Measurements from ENCODE around the gene USP48.
"Not testable (repeated sequence)": the region's sequence is repeated elsewhere in the genome, so short reads cannot be mapped to it uniquely, and the experiment has no call there.

Gene USP48, protein sequence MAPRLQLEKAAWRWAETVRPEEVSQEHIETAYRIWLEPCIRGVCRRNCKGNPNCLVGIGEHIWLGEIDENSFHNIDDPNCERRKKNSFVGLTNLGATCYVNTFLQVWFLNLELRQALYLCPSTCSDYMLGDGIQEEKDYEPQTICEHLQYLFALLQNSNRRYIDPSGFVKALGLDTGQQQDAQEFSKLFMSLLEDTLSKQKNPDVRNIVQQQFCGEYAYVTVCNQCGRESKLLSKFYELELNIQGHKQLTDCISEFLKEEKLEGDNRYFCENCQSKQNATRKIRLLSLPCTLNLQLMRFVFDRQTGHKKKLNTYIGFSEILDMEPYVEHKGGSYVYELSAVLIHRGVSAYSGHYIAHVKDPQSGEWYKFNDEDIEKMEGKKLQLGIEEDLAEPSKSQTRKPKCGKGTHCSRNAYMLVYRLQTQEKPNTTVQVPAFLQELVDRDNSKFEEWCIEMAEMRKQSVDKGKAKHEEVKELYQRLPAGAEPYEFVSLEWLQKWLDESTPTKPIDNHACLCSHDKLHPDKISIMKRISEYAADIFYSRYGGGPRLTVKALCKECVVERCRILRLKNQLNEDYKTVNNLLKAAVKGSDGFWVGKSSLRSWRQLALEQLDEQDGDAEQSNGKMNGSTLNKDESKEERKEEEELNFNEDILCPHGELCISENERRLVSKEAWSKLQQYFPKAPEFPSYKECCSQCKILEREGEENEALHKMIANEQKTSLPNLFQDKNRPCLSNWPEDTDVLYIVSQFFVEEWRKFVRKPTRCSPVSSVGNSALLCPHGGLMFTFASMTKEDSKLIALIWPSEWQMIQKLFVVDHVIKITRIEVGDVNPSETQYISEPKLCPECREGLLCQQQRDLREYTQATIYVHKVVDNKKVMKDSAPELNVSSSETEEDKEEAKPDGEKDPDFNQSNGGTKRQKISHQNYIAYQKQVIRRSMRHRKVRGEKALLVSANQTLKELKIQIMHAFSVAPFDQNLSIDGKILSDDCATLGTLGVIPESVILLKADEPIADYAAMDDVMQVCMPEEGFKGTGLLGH

DNA sequence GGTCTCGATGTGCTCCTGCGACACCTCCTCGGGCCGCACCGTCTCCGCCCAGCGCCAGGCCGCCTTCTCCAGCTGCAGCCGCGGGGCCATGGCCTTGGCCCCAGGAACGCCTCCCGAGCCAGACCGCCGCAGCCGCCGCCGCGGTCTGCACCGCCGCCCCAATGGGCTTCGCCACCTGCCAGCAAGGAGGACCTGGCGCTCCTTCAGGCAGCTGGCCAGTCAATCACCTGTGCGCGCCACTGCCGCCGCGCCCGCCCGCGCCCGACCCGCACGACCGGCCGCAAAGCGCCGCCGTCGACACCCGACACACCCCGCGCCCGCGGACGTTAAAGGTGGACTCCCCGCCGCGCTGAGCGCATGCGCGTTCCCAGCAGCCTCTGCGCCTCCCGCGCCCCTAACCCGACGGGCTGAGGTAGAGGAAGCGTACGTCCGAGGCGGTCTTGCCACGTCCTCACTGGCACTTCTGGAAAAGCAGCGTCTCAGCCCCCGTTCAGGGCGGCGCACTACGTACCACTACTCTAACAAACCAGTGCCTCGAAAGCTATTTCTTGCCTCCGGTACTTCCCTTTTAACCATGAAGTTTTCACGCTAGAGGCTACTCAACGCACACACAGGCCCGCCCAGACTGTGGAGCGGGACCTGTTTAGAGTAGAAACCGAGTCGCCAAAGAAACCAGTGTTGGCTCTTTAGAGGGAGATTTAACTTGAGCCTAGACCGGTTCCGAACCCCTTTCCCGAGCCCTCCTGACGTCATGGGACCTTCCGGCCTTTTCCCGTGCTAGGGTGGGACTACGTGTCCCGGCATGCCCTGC lies at the start of gene USP48:
Gene USP48 (minus strand): TSS at position 282 of the 811 bp plus-strand sequence. CDS start 192 bp downstream, at position 90.
- peak; percentile 86 for DNase-seq (ENCODE audit: low spot score)

DNA sequence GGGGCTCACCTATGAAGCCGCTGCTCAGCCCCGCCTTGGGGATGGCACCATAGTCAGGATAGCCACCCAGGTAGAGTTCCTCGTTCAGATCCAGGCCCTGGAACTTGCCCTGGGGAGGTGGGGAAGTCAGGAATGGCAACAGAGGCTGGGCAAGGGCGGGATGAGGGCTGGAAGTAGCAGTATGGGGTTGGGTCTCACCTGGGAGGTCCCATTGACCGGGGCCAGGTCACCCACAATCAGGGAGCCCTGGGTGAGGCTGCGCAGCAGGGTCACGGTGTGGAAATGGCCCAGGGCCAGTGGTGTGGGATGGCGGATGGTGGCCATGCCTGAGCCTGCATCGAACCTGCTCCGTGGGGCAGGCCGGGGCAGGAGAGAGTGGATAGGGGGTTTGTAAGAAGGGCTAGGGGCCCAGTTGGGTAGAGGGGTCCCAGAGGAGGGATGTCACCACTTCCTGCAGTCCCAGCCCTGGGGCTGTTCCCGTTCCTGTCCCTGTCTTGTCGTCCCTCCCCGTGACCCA lies 48.6 kb upstream of the USP48 start:
- DNase-seq (ENCODE audit: low spot score): no peak

DNA sequence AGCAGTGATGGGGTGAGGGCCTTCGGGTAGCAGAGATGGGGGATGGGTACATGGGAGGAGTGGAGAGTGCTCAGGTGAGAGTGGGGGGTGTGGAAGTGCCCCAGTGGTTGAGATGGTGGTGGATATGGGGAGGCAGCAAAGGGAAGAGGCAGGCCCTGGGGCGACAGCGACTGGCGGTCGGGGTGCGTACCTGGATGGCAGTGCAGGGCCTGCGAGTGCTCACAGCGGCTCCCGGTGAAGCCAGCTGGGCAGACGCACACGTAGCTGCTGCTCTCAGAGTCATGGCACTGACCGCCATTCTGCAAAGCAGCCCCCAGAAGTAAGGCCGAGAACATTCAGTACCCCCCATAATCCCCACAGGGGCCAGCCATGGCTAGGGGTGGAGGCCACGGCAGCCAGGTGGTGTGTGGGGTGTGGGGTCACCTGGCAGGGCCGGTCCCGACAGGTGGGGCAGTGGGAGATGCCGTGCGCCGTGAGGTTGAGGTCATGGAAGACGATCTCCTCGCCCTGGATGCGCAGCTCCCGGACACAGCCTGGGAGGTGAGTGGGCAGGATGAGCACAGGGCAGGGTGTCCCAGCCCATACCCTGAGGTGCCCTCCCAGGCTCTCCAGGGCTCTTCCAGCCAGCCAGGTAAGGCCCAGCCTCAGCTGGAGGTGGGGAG lies 48.0 kb upstream of the USP48 start:
- DNase-seq (ENCODE audit: low spot score): no peak

DNA sequence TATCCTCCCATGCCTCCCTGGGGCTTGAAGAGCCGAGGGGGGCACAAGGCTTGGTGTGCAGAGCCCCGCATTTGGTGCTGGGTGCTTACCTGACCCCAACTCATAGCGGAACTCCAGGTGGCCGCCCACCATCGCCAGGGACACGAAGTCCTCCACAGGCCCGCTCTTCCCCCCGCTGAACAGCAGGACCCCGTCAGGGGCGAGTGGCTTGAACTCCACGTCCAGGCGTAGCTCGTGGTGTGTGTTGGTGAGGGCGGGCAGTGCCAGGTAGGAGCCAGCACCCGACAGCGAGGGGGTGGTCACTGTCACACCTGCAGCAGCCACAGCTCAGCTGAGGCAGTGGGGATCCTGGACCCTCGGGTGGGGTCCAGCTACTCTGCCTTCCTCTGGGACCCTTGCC lies 46.3 kb upstream of the USP48 start:
- DNase-seq (ENCODE audit: low spot score): no peak

DNA sequence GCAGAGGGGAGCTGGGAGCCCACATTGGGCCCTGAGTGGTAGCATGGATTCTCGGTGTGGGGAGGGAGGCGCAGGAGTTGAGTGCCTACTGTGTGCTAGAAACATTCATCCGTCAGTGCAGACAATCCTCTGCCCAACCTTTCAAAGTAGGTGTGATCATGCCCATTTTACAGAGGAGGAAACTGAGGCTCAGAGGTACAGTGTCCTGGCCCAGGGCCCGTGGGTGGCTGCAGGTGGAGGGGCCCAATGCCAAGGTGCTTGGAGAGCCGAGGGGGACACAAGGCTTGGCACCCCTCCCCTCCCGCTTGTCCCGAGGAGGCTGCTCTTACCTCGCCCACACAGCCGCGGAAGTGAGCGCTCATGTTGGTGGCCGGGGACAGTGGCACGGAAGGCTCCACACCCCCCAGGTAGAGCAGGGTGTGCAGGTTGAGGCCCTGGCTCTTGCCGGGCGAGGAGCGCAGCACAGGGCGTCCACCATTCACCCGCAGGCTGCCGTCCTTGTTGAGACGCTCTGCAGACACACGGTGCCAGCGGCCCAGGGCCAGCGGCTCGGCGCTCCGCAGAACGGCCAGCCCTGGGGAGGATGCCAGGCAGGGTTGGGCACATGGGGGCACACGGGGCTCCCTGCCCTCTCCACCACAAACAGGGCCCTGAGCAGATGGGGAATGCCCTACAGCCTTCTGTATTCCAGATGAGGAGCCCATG lies 45.7 kb upstream of the USP48 start:
- DNase-seq (ENCODE audit: low spot score): no peak

DNA sequence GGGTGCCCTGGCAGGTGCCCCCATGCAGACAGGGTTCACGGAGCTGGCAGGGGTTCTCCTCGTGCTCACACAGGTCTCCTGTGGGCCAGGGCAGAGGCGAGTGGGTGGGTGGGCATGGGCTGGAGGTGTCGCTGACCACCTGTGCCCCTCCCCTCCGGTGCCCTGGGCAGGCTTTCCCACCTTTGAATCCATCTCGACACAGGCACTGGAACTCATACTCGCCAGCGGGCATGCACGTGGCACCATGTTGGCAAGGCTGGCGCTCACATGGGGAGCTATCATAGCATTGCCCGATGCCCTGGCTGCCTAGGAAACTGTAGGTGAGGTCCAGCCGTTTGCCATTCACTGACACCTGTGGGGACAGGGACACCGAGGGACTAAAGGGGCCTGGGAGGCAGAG lies 45.1 kb upstream of the USP48 start:
- no peak for DNase-seq (ENCODE audit: low spot score)

DNA sequence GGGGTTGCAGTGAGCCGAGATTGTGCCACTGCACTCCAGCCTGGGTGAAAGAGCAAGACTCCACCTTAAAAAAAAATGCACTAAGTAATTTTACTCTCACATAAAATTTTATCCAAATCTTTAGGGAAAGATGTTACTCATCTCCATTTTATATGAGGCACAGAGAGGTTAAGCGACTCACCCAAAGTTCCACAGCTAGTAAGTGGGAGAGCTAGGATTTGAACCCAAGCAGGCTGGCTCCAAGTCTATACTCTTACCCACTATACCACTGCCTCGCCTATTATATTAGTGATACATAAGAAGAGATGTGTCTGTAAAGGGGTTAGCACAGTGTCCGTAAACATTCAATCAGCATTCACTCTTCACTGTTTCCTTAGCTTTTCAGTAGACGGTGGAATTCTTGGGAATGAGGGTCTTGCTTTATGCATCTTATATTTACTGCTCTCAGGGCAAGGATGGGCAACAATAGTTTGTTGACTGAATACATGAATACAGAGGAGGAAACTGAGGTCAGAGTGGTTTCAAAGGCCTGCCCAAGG lies 44.3 kb upstream of the USP48 start:
- no peak for DNase-seq (ENCODE audit: low spot score)

DNA sequence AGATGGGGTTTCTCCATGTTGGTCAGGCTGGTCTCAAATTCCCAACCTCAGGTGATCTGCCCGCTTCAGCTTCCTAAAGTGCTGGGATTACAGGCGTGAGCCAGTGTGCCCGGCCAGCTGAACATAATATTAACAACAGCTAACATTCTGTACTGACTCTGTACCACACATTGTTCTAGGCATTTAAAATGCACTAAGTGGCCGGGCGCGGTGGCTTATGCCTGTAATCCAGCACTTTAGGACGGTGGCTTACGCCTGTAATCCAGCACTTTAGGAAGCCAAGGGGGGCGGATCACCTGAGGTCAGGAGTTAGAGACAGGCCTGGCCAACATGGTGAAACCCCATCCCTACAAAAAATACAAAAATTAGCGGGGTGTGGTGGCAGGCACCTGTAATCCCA lies 43.7 kb upstream of the USP48 start:
- not testable (repeated sequence) for DNase-seq (ENCODE audit: low spot score)

DNA sequence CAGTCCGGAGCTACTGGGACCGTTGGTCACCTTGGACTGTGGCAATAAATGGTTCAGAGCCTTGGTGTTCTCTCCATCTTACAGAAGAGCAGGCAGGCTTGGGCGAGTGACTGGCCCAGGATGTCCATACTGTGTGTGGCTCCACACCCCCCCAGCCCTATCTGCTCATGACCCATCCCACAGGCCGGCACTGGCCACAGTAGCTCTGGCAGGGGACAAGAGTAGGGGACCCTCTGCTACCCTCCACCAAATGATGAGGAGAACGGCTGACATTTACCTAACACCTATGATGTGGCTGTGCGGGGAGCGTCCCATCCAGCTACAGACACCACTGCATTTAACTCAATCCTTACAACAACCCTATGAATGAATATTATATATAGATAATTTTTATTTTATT lies 42.4 kb upstream of the USP48 start:
- DNase-seq (ENCODE audit: low spot score): no peak

DNA sequence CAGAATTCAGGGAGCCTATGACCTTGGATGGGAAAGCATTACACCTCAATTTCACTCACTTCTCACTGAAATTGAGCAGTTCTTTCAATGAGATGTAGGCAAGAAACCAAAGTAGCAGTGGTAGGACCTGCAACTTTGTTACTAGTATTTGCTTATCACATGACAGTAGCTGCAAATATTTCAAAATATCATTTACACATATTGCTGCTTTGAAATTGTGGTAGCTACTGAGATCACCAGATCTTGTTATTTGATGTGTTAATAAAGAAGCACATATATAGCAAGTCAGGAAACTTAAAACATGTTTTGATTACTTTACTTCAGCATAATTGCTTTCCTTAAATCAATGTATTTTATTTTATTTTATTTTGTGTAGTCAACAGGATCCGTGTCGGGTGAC lies 42.0 kb upstream of the USP48 start:
- no peak for DNase-seq (ENCODE audit: low spot score)

DNA sequence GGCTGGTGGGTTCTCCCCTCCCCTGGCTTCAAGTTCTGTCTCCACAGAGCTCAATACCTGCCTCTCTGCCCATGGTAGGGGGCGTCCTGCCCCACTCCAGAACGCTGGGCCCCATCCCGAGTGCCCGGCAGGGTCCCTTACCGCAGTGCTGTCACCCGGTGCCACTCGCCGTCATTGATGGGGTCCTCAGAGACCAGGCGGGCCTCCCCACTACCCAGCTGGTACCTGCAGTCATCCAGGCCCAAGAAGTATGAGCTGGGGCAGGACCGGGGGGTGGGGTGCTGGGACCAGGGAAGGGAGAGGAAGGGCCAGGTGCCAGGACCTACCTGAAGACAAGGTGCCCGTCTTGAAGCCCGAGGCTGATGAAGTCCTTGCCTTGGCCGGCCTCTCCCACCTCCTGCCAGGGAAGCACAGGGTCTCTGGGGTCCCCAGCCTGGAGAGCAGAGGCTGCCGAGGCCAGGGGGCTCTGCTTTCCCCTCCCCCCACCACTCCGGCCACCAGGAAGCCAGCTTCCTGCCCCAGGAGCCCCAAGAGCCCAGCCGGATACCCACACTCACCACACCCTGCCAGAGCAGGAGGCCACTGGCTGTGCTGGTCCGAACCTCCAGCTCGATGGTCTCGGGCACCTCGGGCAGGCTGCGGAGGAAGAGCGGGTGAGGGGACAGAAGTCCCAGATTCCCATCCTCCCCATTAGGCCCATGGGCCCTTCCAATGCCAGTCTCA lies 41.2 kb upstream of the USP48 start:
- DNase-seq (ENCODE audit: low spot score): no peak

DNA sequence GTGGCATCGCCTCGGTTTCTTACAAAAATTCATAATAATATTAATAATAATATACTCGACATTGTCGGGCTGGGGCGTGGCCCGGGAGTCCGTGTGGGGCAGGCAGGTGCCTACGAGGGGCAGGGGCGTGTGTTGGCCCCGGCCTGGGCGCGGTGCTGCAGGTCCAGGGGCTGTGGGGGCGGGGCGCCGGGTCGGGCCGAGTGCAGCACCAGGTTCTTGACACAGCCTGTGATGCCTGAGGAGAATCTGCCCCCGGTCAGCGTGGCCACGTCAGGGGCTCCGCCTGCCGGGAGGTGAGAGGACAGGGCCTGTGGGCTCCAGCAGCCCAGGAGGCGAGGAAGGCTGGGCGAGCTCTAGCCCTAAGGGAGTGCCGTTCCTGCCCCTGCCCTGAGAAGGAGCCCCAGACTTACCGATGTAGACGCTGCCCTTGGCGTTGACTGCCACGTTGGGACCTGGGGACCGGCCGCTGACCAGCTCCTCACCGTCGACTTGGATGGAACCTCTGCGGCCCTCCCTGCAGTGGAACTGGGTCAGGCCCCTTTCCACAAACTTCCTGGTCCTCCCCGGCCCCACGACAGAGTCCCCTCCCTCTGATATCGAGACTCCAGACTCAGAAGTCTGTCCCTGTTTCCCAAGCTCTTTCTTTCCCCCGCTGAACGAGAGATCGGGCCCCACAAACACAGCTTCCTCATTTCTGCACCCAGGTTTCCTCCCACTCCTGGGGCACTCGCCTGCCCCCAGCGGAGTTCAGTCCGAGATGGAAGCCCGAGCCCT lies 40.4 kb upstream of the USP48 start:
- no peak for DNase-seq (ENCODE audit: low spot score)

DNA sequence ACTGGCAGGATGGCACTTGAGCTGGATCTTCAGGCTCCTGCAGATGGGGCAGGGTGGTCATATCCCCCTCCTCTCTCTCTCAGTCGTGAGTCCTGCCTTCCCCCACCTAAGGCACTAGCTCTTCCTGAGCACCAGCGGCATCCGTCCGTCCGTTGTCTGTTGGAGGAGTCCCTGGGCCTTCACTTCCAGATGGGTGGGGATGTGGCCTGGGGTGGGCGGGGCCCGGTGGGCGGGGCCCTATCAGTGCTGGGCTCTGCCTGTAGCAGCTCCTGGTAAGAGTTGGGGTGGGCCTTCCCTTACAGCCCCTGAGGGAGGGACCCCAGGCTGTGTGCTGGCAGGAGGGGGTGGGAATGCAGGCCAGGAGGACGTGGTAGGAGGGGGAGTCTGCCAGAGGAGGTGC lies 39.4 kb upstream of the USP48 start:
- no peak for DNase-seq (ENCODE audit: low spot score)

DNA sequence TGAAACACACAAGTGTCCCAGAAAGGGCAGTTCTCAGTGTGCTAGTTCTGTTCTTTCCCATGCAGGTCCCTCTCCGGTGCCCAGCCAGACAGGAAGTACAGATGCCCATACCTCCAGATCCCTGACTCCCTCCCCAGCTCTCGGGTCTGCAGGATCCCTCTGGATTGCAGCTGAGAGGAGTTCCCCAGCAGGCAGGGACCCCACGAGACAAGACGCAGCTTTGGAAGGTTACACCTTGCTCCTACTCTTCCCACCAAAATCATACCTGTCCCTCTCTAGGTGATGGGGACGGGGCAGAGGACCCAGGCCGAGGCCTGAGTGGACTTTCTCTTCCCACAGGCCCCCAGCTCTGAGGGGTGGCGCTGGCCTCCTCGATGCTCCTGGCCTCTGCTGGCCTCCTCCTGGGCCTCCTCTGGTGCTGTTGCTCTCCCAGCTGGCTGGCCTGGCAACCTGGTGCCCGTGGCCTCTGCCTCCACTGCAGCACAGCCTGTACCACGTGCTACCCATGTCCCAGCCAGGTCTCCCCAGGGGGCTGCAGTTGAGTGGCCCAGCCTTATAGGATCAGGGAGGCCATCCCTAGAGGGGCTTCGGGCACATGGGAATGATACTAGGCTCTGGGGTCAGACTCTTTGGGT lies 38.6 kb upstream of the USP48 start:
- DNase-seq (ENCODE audit: low spot score): peak; percentile 13

DNA sequence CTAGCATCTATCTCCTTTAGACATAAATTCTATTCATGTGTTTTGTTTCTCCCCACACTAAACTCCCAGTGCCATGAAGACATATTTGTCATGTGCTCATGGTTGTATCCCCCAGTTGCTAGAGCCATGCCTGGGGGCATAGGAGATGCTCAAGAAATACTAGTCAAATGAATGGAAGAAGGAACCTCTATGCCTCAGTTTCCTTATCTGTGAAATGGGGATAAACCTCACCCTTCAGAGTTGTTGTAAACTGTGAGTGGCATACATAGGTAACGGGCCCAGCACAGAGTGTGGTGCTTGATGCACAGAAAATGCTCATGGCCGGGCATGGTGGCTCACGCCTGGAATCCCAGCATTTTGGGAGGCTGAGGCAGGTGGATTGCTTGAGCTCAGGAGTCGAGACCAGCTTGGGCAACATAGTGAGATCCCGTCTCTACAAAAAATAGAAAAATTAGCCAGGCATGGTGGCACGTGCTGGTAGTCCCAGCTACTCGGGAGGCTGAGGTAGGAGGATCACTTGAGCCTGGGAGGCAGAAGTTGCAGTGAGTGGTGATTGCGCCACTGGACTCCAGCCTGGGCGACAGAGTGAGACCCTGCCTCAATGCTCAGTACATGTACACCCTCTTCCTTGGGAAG lies 37.8 kb upstream of the USP48 start:
- peak; percentile 1 for DNase-seq (ENCODE audit: low spot score)

DNA sequence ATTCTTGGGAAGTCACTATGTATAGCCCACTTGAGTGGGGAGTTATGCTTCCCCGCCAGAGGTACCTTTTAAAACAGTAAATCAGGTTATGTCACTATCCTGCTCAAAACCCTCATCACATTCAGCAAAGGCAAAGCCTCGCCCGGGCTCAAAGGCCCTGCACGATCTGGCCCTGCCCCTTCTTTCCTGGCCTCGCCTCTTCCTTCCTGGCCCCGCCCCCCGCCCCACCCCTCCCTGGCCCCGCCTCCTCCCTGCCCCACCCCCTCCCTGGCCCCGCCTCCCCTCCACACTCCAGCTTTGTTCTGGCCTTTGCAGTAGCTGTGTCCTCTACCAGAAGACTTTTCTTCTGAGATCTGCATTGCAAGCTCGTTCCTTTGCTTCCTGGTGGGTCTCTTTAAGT lies 35.7 kb upstream of the USP48 start:
- peak; percentile 80 for DNase-seq (ENCODE audit: low spot score)

DNA sequence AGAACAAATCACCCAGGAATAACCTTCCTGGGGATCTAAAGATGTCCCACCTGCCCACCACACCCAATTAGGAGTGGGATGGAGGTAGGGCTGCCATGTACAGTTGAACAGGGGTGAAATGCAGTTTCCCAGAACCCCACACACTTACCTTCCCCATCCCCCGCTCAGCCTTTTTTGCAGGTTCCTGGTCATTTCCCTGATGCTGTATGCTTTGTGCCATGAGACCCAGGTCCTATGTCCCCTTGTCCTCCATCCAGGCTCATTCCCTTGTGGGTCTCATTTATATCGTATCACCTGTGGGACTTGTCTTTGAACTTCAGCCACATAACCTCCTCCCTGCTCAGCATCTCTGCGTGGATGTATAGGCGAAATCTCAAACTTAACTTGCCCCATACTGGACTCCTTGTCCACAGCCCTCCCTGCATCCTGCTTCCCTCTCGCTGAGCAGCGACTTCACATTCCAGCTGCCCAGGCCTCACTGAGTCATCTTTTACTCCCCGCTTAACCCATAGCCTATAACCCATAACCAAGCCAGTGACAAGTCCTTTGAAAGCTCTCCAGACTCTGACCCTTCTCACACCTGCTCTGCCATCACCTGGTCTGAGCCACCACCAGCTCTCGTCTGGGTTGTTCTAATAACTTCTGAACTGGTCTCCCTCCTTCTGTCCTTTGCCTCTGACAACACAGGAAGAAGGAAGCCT lies 33.8 kb upstream of the USP48 start:
- peak; percentile 16 for DNase-seq (ENCODE audit: low spot score)

All from HuH-7.5 (cell line).